Smooth muscle cell (in vitro differentiated cells): Measurements from ENCODE around the gene MAML3. TPM values are rescaled to one million over a fixed set of nuclear protein-coding genes. Genes with fewer than 3 reads are reported as not detected.

ENCODE experiments used
- DNase-seq: peaks from one replicate; lab custom pipeline; 2025; ENCODE audit not compliant: unreplicated experiment; lab: John Stamatoyannopoulos, UW
- H2AFZ ChIP-seq: fragments of 200-600 bp; sonication (generic); 2 replicates; pipeline ENCODE4 v1.6.0; 2016; ENCODE audit warnings: antibody characterized with exemption, low read depth, mild to moderate bottlenecking
- H3F3A ChIP-seq: fragments of 200-600 bp; sonication (generic); 2 replicates; pipeline ENCODE4 v1.6.0; 2017; ENCODE audit warnings: antibody characterized with exemption, low read depth
- H3K27ac ChIP-seq: fragments of 200-600 bp; sonication (generic); 2 replicates; pipeline ENCODE4 v1.5.1; 2016; ENCODE audit warnings: low read depth, mild to moderate bottlenecking
- H3K27me3 ChIP-seq: fragments of 200-600 bp; sonication (generic); 2 replicates; pipeline ENCODE4 v1.6.1; 2016; ENCODE audit warnings: low read depth, mild to moderate bottlenecking
- H3K36me3 ChIP-seq: fragments of 200-600 bp; sonication (generic); 2 replicates; pipeline ENCODE4 v1.5.1; 2016; ENCODE audit warnings: low read depth
- H3K4me1 ChIP-seq: fragments of 200-600 bp; sonication (generic); 2 replicates; pipeline ENCODE4 v1.5.1; 2016; ENCODE audit warnings: low read depth
- H3K4me2 ChIP-seq: fragments of 200-600 bp; sonication (generic); 2 replicates; pipeline ENCODE4 v1.6.0; 2016; ENCODE audit warnings: mild to moderate bottlenecking
- H3K4me3 ChIP-seq: fragments of 200-600 bp; sonication (generic); 2 replicates; pipeline ENCODE4 v1.5.1; 2016; ENCODE audit warnings: mild to moderate bottlenecking
- H3K79me2 ChIP-seq: fragments of 200-600 bp; sonication (generic); 2 replicates; pipeline ENCODE4 v1.6.0; 2016; ENCODE audit warnings: low read depth, mild to moderate bottlenecking
- H3K9ac ChIP-seq: fragments of 200-600 bp; sonication (generic); 2 replicates; pipeline ENCODE4 v1.6.0; 2016; ENCODE audit warnings: low read depth
- H3K9me3 ChIP-seq: fragments of 200-600 bp; sonication (generic); replicated peaks from 2 replicates; pipeline ENCODE4 v1.5.1; 2016; ENCODE audit warnings: low read depth
- H4K20me1 ChIP-seq: fragments of 200-600 bp; sonication (generic); 2 replicates; pipeline ENCODE4 v1.6.0; 2016; ENCODE audit warnings: low read depth
- CTCF ChIP-seq: fragments of 200-600 bp; sonication (generic); IDR thresholded peaks from 2 replicates; pipeline ENCODE4 v1.5.1; 2017; ENCODE audit warnings: borderline replicate concordance, mild to moderate bottlenecking, antibody characterized with exemption; ENCODE audit not compliant: insufficient read depth, poor library complexity, severe bottlenecking
- WGBS: methylation state at CpG from one replicate; pipeline ENCODE4 v1.1.7; 2016; ENCODE audit warnings: low lambda C conversion rate; 5-methylcytosine and 5-hydroxymethylcytosine counted together
- polyA plus RNA-seq: library from polyadenylated mRNA; unstranded; fragments of >200 nt; fragmentation: Nextera tagmentation; extraction: Ambion mirVana; gene quantifications from 2 replicates; pipeline ENCODE4 v1.2.1, GENCODE V29; 2016
- total RNA-seq: library from RNA; depleted of rRNA; stranded (reverse); fragments of >200 nt; gene quantifications from 2 replicates; pipeline ENCODE4 v1.2.3, GENCODE V29; 2014

Gene MAML3
- total and polyA plus RNA-seq, 2 experiments from 2014 or later = 4.9 to 12.6 TPM

GRCh38 chr4:139822391-139822790 lies 331.6 kb downstream of the MAML3 start:
- Histone ChIP-seq H3K27ac (no peak overlapping the region), H3K4me2 (no peak overlapping the region), H3K79me2 (peaks cover 10% of the 10 kb centered on the region), H3F3A (peaks cover 6% of the 10 kb centered on the region), H3K4me1 (peaks cover 48% of the 10 kb centered on the region), H4K20me1 (peaks cover 61% of the 10 kb centered on the region), H3K9me3 (no peaks in the 10 kb centered on the region), H3K9ac (no peak overlapping the region), H3K4me3 (no peak overlapping the region), H3K27me3 (no peaks in the 10 kb centered on the region), H2AFZ (no peak overlapping the region), H3K36me3 (no peaks in the 10 kb centered on the region)
- TF ChIP-seq CTCF = no peak
- no peak for DNase-seq
- WGBS = 94% methylated on average over 4 of the region's 4 CpGs

- Histone ChIP-seq H3K9me3 (no peaks in the 10 kb centered on the region), H3K79me2 (peaks cover 8% of the 10 kb centered on the region), H3K36me3 (no peaks in the 10 kb centered on the region), H3K9ac (no peak overlapping the region), H2AFZ (no peak overlapping the region), H3F3A (peaks cover 12% of the 10 kb centered on the region), H3K27me3 (no peaks in the 10 kb centered on the region), H3K27ac (no peak overlapping the region), H3K4me1 (peaks cover 40% of the 10 kb centered on the region), H4K20me1 (peaks cover 55% of the 10 kb centered on the region), H3K4me2 (no peak overlapping the region), H3K4me3 (no peak overlapping the region)
- WGBS = 97% methylated on average over 2 of the region's 2 CpGs
- no peak for DNase-seq
- no peak for TF ChIP-seq CTCF
These were observed 334.9 kb downstream of the MAML3 start for GRCh38 chr4:139819082-139819481.

GRCh38 chr4:139817657-139818452 lies 336.1 kb downstream of the MAML3 start:
- Histone ChIP-seq H3K4me3 (no peak overlapping the region), H4K20me1 (peaks cover 48% of the 10 kb centered on the region), H3K9ac (no peak overlapping the region), H3K4me2 (no peak overlapping the region), H2AFZ (no peak overlapping the region), H3K27me3 (no peaks in the 10 kb centered on the region), H3K36me3 (no peaks in the 10 kb centered on the region), H3K79me2 (peaks cover 13% of the 10 kb centered on the region), H3K27ac (peak overlapping the region; percentile 56), H3K4me1 (peaks cover 31% of the 10 kb centered on the region), H3K9me3 (no peaks in the 10 kb centered on the region), H3F3A (peaks cover 12% of the 10 kb centered on the region)
- TF ChIP-seq CTCF = no peak
- DNase-seq = no peak
- 80% methylated on average over 6 of the region's 6 CpGs for WGBS

- peaks cover 24% of the 10 kb centered on the region for H3K4me1 ChIP-seq
- 93% methylated on average over 3 of the region's 3 CpGs for WGBS
- no peaks in the 10 kb centered on the region for H3K36me3 ChIP-seq
- peaks cover 12% of the 10 kb centered on the region for H3F3A ChIP-seq
- TF ChIP-seq CTCF = no peak
- H3K4me2 ChIP-seq = peak overlapping the region; percentile 84
- no peak overlapping the region for H2AFZ ChIP-seq
- no peaks in the 10 kb centered on the region for H3K9me3 ChIP-seq
- no peaks in the 10 kb centered on the region for H3K27me3 ChIP-seq
- DNase-seq = no peak
- H3K4me3 ChIP-seq = no peak overlapping the region
- peaks cover 16% of the 10 kb centered on the region for H3K79me2 ChIP-seq
- peak overlapping the region; percentile 79 for H3K9ac ChIP-seq
- peaks cover 43% of the 10 kb centered on the region for H4K20me1 ChIP-seq
- peak overlapping the region; percentile 73 for H3K27ac ChIP-seq
These were observed 337.1 kb downstream of the MAML3 start for GRCh38 chr4:139816856-139817255.
